Transverse colon (tissue), 4 donors: ENCODE data around the gene SPDYE2B. TPM values are rescaled to one million over a fixed set of nuclear protein-coding genes. Genes with fewer than 3 reads are reported as not detected.
"Not testable (repeated sequence)": the region's sequence is repeated elsewhere in the genome, so short reads cannot be mapped to it uniquely, and the experiment has no call there.

Experiments
- DNase-seq: peaks from one replicate; pipeline ENCODE4 v3.0.0-alpha.2; 2019
- H3K27ac ChIP-seq, 4 donors: fragments of 200-600 bp; sonication (generic); 2 replicates each; pipeline ENCODE4 v1.5.1; 2016 to 2018; ENCODE audit warnings: inconsistent platforms in 4 of 4
- H3K27me3 ChIP-seq: fragments of 200-600 bp; sonication (generic); 2 replicates; pipeline ENCODE4 v1.5.1; 2017; ENCODE audit warnings: inconsistent platforms
- H3K36me3 ChIP-seq, 4 donors: fragments of 200-600 bp; sonication (generic); 2 replicates each; pipeline ENCODE4 v1.5.1; 2017 to 2019; ENCODE audit warnings: inconsistent platforms in 4 of 4
- H3K4me1 ChIP-seq, 4 donors: fragments of 200-600 bp; sonication (generic); 2 replicates each; pipeline ENCODE4 v1.5.1; 2017 to 2020; ENCODE audit warnings: inconsistent platforms in 4 of 4
- H3K4me3 ChIP-seq, 4 donors: fragments of 200-600 bp; sonication (generic); 1 replicate in 1 of 4; 2 replicates in 3 of 4; pipeline versions ENCODE4 v1.5.1 to v1.6.1; 2017 to 2019; ENCODE audit warnings: inconsistent platforms in 4 of 4
- H3K9me3 ChIP-seq, 2 donors: fragments of 200-600 bp; sonication (generic); 2 replicates each; pipeline ENCODE4 v1.5.1; 2017 to 2019; ENCODE audit warnings: inconsistent platforms in 2 of 2
- WGBS, 2 donors: methylation state at CpG; one replicate each; pipeline ENCODE4 v1.1.5; 2018; ENCODE audit warnings: low coverage in 1 of 2; 5-methylcytosine and 5-hydroxymethylcytosine counted together
- in situ Hi-C, 4 donors: fragments of 200-750 bp; cut with MboI; loops; one replicate each; pipeline versions ENCODE4 v1.15.0 to v1.15.1; 2017; ENCODE audit warnings: low sequenced_read_pairs in 3 of 4, low pct_ligation_motif_present in 1 of 4, low pct_unique_long_range_greater_than_20kb in 1 of 4
- intact Hi-C: fragments of 100-400 bp; cut with DNase I; formaldehyde crosslinking; loops from one replicate; pipeline ENCODE4 v1.15.1; 2023; ENCODE audit warnings: low total_unique reads
- total RNA-seq, 4 donors: library from RNA; depleted of rRNA; stranded (reverse); fragments of >200 nt; gene quantifications; one replicate each; pipeline ENCODE4 v1.1.0, GENCODE V29; 2016

The SPDYE2B gene, protein sequence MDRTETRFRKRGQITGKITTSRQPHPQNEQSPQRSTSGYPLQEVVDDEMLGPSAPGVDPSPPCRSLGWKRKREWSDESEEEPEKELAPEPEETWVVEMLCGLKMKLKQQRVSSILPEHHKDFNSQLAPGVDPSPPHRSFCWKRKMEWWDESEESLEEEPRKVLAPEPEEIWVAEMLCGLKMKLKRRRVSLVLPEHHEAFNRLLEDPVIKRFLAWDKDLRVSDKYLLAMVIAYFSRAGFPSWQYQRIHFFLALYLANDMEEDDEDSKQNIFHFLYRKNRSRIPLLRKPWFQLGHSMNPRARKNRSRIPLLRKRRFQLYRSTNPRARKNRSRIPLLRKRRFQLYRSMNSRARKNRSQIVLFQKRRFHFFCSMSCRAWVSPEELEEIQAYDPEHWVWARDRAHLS
- total RNA-seq: not detected

DNA sequence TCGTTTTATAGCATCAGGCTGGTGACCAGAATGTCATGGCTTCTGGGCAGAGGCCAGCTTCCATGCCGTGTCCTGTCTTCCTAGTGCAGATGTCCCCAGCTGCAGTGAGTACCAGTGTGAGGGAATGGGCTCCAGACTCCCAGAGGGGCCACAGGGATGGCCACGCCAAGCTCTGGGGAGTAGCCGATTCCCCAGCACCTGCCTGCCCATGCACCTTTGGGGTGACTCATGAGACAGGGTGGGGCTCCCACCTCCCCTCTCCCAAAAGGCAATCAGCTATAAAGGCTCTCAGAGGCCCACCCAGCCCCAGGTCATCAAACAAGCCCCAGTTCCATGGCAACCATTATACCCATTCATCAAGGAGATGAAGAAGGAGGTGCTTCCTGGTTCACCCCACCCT lies at the start of gene SPDYE2B:
Gene SPDYE2B (plus strand): TSS at position 396 of the 400 bp plus-strand sequence. CDS start 2,030 bp downstream, outside the sequence.
- intact Hi-C loops, H3K9me3 ChIP-seq, H3K36me3 ChIP-seq, H3K27me3 ChIP-seq, H3K4me3 ChIP-seq, H3K4me1 ChIP-seq, DNase-seq, in situ Hi-C loops, H3K27ac ChIP-seq: not testable (repeated sequence)
- no CpG with 5 or more reads among the region's 4 CpGs for WGBS, 2 donors

DNA sequence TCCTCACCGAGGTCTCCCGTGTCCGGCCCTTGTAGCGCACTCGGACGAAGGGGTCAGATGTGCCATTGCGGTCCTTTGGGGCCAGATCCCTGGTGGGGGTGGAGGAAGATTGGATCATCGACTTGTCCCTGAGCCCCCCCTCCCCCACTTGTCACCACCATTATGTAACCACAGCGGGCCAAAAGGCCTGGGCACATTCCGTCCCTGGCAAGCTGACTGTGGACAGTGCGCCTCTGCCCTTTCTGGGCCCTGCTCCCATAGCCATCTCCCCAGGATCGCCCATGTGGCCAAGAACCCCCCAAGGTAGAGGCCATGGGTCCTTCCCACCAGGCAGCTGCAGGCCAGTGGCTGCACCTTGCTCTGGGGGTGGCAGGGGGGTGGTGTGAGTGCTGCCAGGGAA lies 47.8 kb upstream of the SPDYE2B start:
- WGBS, 2 donors: no CpG with 5 or more reads among the region's 12 CpGs
- H3K4me1 ChIP-seq, intact Hi-C loops, H3K9me3 ChIP-seq, H3K27ac ChIP-seq, in situ Hi-C loops, H3K4me3 ChIP-seq, H3K27me3 ChIP-seq, DNase-seq, H3K36me3 ChIP-seq: not testable (repeated sequence)

DNA sequence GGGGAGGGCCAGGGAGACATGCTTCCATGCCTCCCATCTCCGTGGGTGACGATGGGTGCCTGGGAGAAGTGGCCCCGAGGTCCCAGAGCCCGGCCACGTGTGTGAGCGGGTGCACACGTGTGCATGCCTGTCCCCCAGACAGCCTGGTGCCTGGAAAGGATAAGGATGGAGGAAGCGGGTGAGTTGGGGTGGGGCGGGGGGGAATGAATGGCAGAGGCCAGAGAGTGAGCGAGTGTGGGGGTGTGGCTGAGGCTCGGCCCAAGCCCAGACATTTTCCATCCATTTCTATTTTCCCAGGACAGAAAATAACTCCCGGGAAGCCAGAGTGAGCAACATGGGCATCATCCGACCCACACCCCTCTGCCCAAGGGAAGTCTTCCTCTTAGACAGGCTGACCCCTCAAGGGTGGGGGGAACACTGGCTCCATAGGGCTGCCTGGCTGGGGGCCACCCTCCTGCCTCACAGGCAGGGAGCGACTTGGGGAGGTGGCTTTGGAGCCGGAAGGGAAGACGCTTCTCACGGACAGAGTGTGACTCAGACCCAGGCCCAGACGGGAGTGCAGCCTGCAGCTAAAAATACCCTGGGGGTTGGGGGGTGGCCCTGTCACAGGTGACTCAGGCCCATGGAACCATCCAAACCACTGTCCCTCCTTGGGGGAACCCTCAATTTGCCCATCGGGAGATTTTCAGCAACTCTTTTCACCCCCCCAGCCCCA lies 45.5 kb upstream of the SPDYE2B start:
- intact Hi-C loops, H3K4me3 ChIP-seq, H3K36me3 ChIP-seq, DNase-seq, in situ Hi-C loops, H3K27ac ChIP-seq, H3K27me3 ChIP-seq, H3K9me3 ChIP-seq, H3K4me1 ChIP-seq: not testable (repeated sequence)
- whole genome bisulfite sequencing, 2 donors: no CpG with 5 or more reads among the region's 19 CpGs

DNA sequence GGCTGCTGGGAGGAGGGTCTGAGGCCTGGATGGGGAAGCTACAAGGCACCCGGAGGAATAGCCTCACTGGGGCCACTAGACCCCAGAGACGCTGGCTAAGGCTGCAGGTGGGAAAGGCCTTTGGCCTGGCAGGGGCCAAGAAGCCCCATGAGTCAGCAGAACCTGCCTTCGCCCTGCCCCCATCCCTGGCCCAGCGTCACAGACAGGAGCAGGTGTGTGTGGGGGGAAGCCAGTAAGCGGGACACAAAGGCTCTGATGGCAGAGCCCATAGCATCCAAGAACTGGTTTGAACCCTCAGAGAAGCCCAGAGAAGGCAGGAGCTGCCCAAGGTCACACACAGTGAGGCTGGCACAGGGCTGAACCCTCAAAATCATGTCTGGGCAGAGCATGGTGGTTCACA lies 43.3 kb upstream of the SPDYE2B start:
- H3K36me3 ChIP-seq, H3K4me3 ChIP-seq, H3K4me1 ChIP-seq, H3K9me3 ChIP-seq, DNase-seq, intact Hi-C loops, in situ Hi-C loops, H3K27ac ChIP-seq, H3K27me3 ChIP-seq: not testable (repeated sequence)
- no CpG with 5 or more reads among the region's 5 CpGs for WGBS, 2 donors

DNA sequence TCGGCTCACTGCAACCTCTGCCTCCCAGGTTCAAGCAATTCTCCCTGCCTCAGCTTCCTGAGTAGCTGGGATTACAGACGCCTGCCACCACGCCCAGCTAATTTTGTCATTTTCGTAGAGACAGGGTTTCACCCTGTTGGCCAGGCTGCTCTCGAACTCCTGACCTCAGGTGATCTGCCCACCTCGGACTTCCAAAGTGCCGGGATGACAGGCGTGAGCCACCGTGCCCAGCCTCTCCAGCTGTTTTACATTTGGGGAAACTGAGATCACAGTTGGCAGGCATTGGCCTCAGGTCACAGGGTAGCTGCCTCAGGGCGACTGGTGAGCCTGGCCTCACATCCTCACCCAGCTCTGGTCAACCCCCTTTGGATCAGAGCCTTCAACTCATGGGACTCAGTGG lies 40.4 kb upstream of the SPDYE2B start:
- H3K27me3 ChIP-seq, H3K9me3 ChIP-seq, H3K4me1 ChIP-seq, intact Hi-C loops, H3K36me3 ChIP-seq, DNase-seq, H3K27ac ChIP-seq, H3K4me3 ChIP-seq, in situ Hi-C loops: not testable (repeated sequence)
- WGBS, 2 donors: no CpG with 5 or more reads among the region's 10 CpGs

DNA sequence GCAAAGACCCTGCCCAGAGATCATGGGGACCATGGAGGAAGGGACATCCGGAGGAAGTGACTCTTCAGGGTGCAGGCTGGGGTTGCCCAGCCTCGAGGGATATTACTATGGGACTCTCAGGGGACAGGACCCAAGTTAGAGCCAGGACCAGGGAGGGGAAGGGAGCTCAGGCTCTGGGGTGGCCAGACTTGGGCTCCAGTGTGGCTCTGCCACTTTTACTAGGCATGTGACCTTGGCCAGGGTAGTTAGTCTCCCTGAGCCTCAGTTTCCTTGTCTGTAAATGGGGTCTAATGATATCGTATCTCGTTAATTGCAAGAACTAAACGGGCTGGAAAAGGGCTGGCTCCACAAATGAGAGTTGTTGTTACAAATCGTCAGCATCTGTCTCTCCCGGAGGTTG lies 39.7 kb upstream of the SPDYE2B start:
- H3K4me3 ChIP-seq, DNase-seq, H3K27me3 ChIP-seq, H3K4me1 ChIP-seq, H3K9me3 ChIP-seq, H3K36me3 ChIP-seq, intact Hi-C loops, H3K27ac ChIP-seq, in situ Hi-C loops: not testable (repeated sequence)
- 49% methylated on average over 3 of the region's 7 CpGs; no CpG with 5 or more reads in 1 of the 2 donors for WGBS, 2 donors

DNA sequence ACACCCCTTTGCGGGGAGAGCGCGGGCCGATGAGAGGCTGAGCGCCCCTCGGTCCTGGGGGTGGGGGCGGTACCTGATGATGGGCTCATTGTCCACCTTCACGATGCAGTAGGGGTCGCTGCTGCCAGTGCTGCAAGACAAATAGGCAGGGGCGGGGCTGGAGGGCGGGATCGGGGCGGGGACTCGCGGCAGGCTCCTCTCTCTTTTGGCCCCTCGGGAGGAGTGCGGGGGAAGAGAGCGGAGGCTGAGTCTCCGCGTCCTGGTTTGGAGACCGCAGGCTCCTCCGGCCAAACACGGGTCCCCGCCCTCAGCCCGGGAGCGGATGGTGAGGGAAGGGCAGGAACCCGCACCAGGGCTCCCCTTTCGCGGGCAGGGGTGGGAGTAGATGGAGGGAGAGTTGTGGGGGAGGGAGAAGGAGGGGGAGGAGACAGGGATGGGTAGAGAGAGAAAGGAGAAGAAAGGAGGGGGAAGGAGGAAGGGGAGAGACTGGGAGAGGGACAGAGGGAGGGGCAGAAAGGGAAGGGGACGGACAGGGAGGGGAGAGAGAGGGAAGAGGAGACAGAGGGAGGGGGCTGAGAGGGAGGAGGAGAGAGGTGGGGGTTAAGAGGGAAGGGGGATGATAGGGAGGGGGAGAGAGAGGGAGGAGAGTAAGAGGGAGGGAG lies 39.0 kb upstream of the SPDYE2B start:
- DNase-seq, H3K27ac ChIP-seq, H3K36me3 ChIP-seq, H3K4me3 ChIP-seq, H3K4me1 ChIP-seq, H3K27me3 ChIP-seq, intact Hi-C loops, H3K9me3 ChIP-seq, in situ Hi-C loops: not testable (repeated sequence)
- no CpG with 5 or more reads among the region's 30 CpGs for WGBS, 2 donors

DNA sequence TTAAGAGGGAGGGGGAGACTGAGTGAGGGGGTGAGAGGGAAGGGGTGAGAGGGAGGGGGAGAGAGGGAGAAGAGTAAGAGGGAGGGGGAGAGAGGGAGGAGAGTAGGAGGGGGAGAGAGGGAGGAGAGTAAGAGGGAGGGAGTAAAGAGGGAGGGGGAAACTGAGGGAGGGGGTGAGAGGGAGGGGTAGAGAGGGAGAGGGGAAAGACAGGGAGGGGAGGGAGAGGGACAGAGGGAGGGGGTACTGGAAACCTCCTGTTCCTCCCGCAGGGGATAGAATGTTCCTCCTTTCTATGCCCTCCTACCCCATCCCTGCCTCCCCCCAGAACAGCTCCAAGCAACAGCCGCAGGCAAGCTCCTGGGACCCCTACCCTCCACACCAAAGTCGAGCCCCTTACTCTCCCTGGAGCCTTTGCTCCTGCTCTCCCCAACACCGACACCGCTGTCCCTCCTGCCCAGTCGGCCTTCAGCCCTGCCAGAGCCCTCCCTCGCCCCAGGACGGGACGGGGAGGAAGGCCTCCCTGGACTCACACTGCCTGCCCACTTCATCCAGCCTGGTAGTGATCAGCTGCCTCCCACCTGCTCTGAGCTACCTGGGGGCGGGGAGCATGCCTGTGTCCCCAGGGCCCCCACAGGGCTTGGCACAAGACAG lies 38.3 kb upstream of the SPDYE2B start:
- in situ Hi-C loops, H3K36me3 ChIP-seq, H3K9me3 ChIP-seq, H3K4me3 ChIP-seq, DNase-seq, intact Hi-C loops, H3K27me3 ChIP-seq, H3K4me1 ChIP-seq: not testable (repeated sequence)
- peak overlapping the region in 3 of 4 donors; percentile 21 to 40 (median 25) for H3K27ac ChIP-seq
- WGBS, 2 donors: 53% methylated on average over 5 of the region's 10 CpGs; no CpG with 5 or more reads in 1 of the 2 donors

DNA sequence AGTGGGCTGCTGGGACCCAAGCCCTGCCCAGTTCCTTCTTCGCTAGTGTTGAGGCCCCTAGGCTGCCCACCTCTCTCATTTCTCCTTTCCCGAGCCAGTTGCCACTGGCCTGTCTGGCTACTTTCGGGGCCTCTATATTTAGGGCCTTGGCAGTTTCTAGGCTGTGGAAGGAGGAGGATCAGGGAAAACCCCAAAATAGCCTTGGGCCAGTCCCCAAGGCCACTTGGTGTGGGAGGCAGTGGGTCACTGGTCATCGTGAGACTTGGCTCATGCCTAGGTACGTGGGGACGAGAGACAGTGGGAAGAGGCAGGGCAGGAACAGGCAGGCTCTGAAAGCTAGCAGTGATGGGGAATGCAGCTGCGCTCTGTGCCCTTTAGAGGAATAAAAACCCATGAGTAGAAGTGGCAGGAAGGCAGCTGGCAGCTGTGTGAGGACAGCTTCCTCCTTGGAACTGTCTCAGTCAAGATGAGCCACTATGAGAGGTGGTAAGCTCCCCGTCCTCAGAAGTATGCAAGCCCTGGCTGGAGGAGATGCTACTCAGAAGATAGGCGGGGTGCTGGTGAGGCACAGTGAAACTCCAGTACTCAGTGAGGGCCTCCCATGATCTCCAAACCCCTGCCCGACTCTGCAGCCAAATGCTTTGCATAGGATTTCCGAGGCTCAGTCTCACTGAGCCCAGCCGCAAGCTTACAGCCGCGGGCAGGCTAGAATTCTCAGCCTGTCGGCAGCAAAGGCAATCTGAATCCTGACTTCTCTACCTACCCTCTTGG lies 36.4 kb upstream of the SPDYE2B start:
- H3K27ac ChIP-seq: peak overlapping the region in 2 of 4 donors; percentile 25 to 45
- in situ Hi-C loops, H3K36me3 ChIP-seq, H3K4me1 ChIP-seq, intact Hi-C loops, H3K9me3 ChIP-seq, H3K4me3 ChIP-seq, H3K27me3 ChIP-seq: not testable (repeated sequence)
- DNase-seq: peak; percentile 12
- 70% methylated on average over 2 of the region's 15 CpGs; no CpG with 5 or more reads in 1 of the 2 donors for WGBS, 2 donors

DNA sequence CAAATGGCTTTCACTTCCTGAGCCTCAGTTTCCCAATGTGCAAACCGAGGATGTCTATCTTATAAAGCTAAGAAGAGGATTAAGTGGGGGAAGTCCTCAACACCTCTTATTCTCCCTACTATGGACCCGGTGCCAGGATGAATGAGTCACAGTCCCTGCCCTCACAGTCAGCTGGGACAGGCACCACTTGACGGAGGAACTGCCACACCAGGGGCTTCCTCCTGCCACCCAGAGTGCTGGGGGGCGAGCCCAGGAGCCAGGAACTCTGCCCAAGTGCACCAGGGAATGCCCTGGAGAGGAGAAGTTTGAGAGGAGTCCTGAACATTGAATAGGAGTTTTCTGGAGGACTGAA lies 35.8 kb upstream of the SPDYE2B start:
- DNase-seq, in situ Hi-C loops: not testable (repeated sequence)

More for the DNA sequence above, 35.8 kb upstream of the SPDYE2B start:
- H3K9me3 ChIP-seq, H3K4me3 ChIP-seq, H3K4me1 ChIP-seq, intact Hi-C loops, H3K36me3 ChIP-seq, H3K27ac ChIP-seq, H3K27me3 ChIP-seq: not testable (repeated sequence)
- WGBS, 2 donors: no CpG with 5 or more reads among the region's 4 CpGs
